Naive thymus-derived CD4-positive, alpha-beta T cell (primary cell): Measurements from ENCODE around the gene EDRF1. TPM values are rescaled to one million over a fixed set of nuclear protein-coding genes. Genes with fewer than 3 reads are reported as not detected.
A peak's percentile ranks its signal among the peaks of the same experiment; 100 is the strongest.

Source experiments
- ATAC-seq: fragments of 150-1000 bp; cut with Tn5 transposase; 2 replicates; pipeline ENCODE4 v1.10.0; 2021; ENCODE audit warnings: mild to moderate bottlenecking, moderate library complexity
- CTCF ChIA-PET: fragments of 350-600 bp; sonication (Branson Sonifier 250); formaldehyde crosslinking; loops from one replicate; lab custom pipeline; 2021; ENCODE audit warnings: antibody characterized with exemption; lab: Charles Lee
- POLR2A ChIA-PET: fragments of 350-600 bp; sonication (Branson Sonifier 250); formaldehyde crosslinking; loops from one replicate; lab custom pipeline; 2021; ENCODE audit warnings: antibody characterized with exemption, inconsistent platforms; lab: Charles Lee
- DNase-seq, 9 donors: peaks; one replicate each; pipeline versions ENCODE4 v3.0.0 to v3.0.0-alpha.2; 2020 to 2022; ENCODE audit warnings: mixed read lengths in 1 of 9
- H3K27ac ChIP-seq: one replicate; pipeline ENCODE4 v1.7.0; 2013; ENCODE audit warnings: mild to moderate bottlenecking, low read depth, low read length, moderate library complexity
- H3K27me3 ChIP-seq, 2 donors: one replicate each; pipeline ENCODE4 v1.7.0; 2013; ENCODE audit warnings: low read length in 2 of 2, mild to moderate bottlenecking in 2 of 2, moderate library complexity in 2 of 2; ENCODE audit not compliant: control insufficient read depth in 2 of 2, insufficient read depth in 2 of 2
- H3K36me3 ChIP-seq, 3 experiments: 1 replicate in 2 of 3; 2 replicates in 1 of 3; pipeline ENCODE4 v1.7.0; 2013; ENCODE audit warnings: low read length in 3 of 3, mild to moderate bottlenecking in 3 of 3, moderate library complexity in 1 of 3; ENCODE audit not compliant: insufficient read depth in 3 of 3, control insufficient read depth in 2 of 3
- H3K4me1 ChIP-seq, 2 donors: one replicate each; pipeline ENCODE4 v1.7.0; 2013; ENCODE audit warnings: low read length in 2 of 2, mild to moderate bottlenecking in 2 of 2, moderate library complexity in 1 of 2; ENCODE audit not compliant: control insufficient read depth in 2 of 2, insufficient read depth in 2 of 2
- H3K4me3 ChIP-seq: 2 replicates; pipeline ENCODE4 v1.7.0; 2013; ENCODE audit warnings: mild to moderate bottlenecking, low read length
- H3K9me3 ChIP-seq, 3 experiments: 1 replicate in 2 of 3; 2 replicates in 1 of 3; pipeline ENCODE4 v1.7.0; 2013; ENCODE audit warnings: low read length in 3 of 3; ENCODE audit not compliant: control insufficient read depth in 2 of 3
- H3K27ac Mint-ChIP-seq, 9 donors: one replicate each; pipeline ENCODE4 v1.8.0; 2020 to 2022; ENCODE audit warnings: mixed read lengths in 9 of 9, mild to moderate bottlenecking in 8 of 9, moderate library complexity in 5 of 9, inconsistent platforms in 2 of 9
- H3K27me3 Mint-ChIP-seq, 5 donors: one replicate each; pipeline ENCODE4 v1.8.0; 2021 to 2022; ENCODE audit warnings: mixed read lengths in 5 of 5, mild to moderate bottlenecking in 1 of 5
- H3K36me3 Mint-ChIP-seq, 5 donors: one replicate each; pipeline ENCODE4 v1.8.0; 2020 to 2022; ENCODE audit warnings: mixed read lengths in 5 of 5, mild to moderate bottlenecking in 3 of 5, inconsistent platforms in 1 of 5
- H3K4me1 Mint-ChIP-seq, 7 donors: one replicate each; pipeline ENCODE4 v1.8.0; 2020 to 2022; ENCODE audit warnings: mixed read lengths in 7 of 7, mild to moderate bottlenecking in 3 of 7, inconsistent platforms in 1 of 7
- H3K4me3 Mint-ChIP-seq, 10 donors: one replicate each; pipeline ENCODE4 v1.8.0; 2020 to 2022; ENCODE audit warnings: mild to moderate bottlenecking in 10 of 10, mixed read lengths in 10 of 10, moderate library complexity in 6 of 10, inconsistent platforms in 2 of 10
- H3K9me3 Mint-ChIP-seq, 11 donors: one replicate each; pipeline ENCODE4 v1.8.0; 2020 to 2022; ENCODE audit warnings: mixed read lengths in 11 of 11, mild to moderate bottlenecking in 4 of 11, inconsistent platforms in 1 of 11, moderate library complexity in 1 of 11
- intact Hi-C, 2 donors: fragments of 100-400 bp; cut with micrococcal nuclease; formaldehyde crosslinking; loops; one replicate each; pipeline ENCODE4 v1.15.1; 2023
- polyA plus RNA-seq, 2 donors: library from polyadenylated mRNA; unstranded; fragments of 300-500 nt; fragmentation: Illumina TruSeq; gene quantifications; one replicate each; pipeline ENCODE4 v1.2.3, GENCODE V29; 2021
- total RNA-seq, 6 experiments: library from RNA in 5 of 6; stranded (reverse) in 5 of 6; gene quantifications; 1 replicate in 5 of 6; 2 replicates in 1 of 6; pipeline ENCODE4 v1.2.3 and lab custom pipeline; 2021 to 2026

The EDRF1 gene
- total and polyA plus RNA-seq, 7 experiments from 2014 or later = 11.3 to 64.4 (median 43.8) TPM

GRCh38 chr10:125739994-125740679 lies 20.6 kb downstream of the EDRF1 start:
- Histone ChIP-seq H3K27me3 (no peaks in the 10 kb centered on the region), H3K9me3 (no peaks in the 10 kb centered on the region), H3K4me3 (no peak overlapping the region), H3K27ac (no peak overlapping the region), H3K36me3 (peaks cover 45 to 95% (median 51%) of the 10 kb centered on the region in 3 experiments), H3K4me1 (no peaks in the 10 kb centered on the region)
- ChIA-PET CTCF (interaction anchor here (0.6 kb wide), 1 partner anchor 124 kb away, joined by 7 read pairs; no protein-coding TSS in a partner anchor), POLR2A (no interaction called here)
- no peaks in the 10 kb centered on the region for H3K27me3 Mint-ChIP-seq
- H3K4me1 Mint-ChIP-seq = peaks cover 0 to 9% (median 0%) of the 10 kb centered on the region in 7 donors
- H3K27ac Mint-ChIP-seq = peak overlapping the region in 1 of 9 donors; percentile 24
- DNase-seq = no peak
- H3K36me3 Mint-ChIP-seq = peaks cover 40 to 83% (median 61%) of the 10 kb centered on the region in 5 donors
- intact Hi-C loops = no loop called here
- H3K4me3 Mint-ChIP-seq = no peak overlapping the region
- no peak for ATAC-seq
- H3K9me3 Mint-ChIP-seq = no peaks in the 10 kb centered on the region

GRCh38 chr10:125742465-125742864 lies 23.0 kb downstream of the EDRF1 start:
- peaks cover 40 to 82% (median 64%) of the 10 kb centered on the region in 5 donors for H3K36me3 Mint-ChIP-seq
- DNase-seq (no peak), ATAC-seq (no peak)
- peaks cover 0 to 8% (median 1%) of the 10 kb centered on the region in 7 donors for H3K4me1 Mint-ChIP-seq
- no peak overlapping the region for H3K27ac Mint-ChIP-seq
- no peak overlapping the region for H3K27ac ChIP-seq
- H3K36me3 ChIP-seq = peaks cover 41 to 93% (median 47%) of the 10 kb centered on the region in 3 experiments
- no peaks in the 10 kb centered on the region for H3K27me3 ChIP-seq
- no peaks in the 10 kb centered on the region for H3K27me3 Mint-ChIP-seq
- H3K4me1 ChIP-seq = no peaks in the 10 kb centered on the region
- no peaks in the 10 kb centered on the region for H3K9me3 ChIP-seq
- no peak overlapping the region for H3K4me3 Mint-ChIP-seq
- intact Hi-C loops = loop anchor here in 1 of 2 donors (2.0 kb wide), 1 partner anchor 14 kb away; no protein-coding TSS in a partner anchor
- ChIA-PET POLR2A (no interaction called here), CTCF (no interaction called here)
- H3K9me3 Mint-ChIP-seq = no peaks in the 10 kb centered on the region
- no peak overlapping the region for H3K4me3 ChIP-seq

GRCh38 chr10:125744909-125745308 lies 25.4 kb downstream of the EDRF1 start:
- Mint-ChIP-seq H3K9me3 (no peaks in the 10 kb centered on the region), H3K36me3 (peaks cover 32 to 82% (median 57%) of the 10 kb centered on the region in 5 donors), H3K4me3 (no peak overlapping the region), H3K4me1 (peaks cover 0 to 8% (median 1%) of the 10 kb centered on the region in 7 donors), H3K27me3 (no peaks in the 10 kb centered on the region), H3K27ac (no peak overlapping the region)
- H3K36me3 ChIP-seq = peaks cover 21 to 92% (median 24%) of the 10 kb centered on the region in 3 experiments
- no peak overlapping the region for H3K27ac ChIP-seq
- CTCF ChIA-PET = no interaction called here
- intact Hi-C loops = no loop called here
- no peak overlapping the region for H3K4me3 ChIP-seq
- no peaks in the 10 kb centered on the region for H3K4me1 ChIP-seq
- no peak for ATAC-seq
- no peak for DNase-seq
- POLR2A ChIA-PET = no interaction called here
- no peaks in the 10 kb centered on the region for H3K9me3 ChIP-seq
- H3K27me3 ChIP-seq = no peaks in the 10 kb centered on the region

- Histone ChIP-seq H3K36me3 (peaks cover 12 to 94% (median 37%) of the 10 kb centered on the region in 3 experiments), H3K27ac (no peak overlapping the region), H3K27me3 (no peaks in the 10 kb centered on the region), H3K9me3 (no peaks in the 10 kb centered on the region), H3K4me1 (no peaks in the 10 kb centered on the region), H3K4me3 (no peak overlapping the region)
- ChIA-PET POLR2A (no interaction called here), CTCF (no interaction called here)
- Mint-ChIP-seq H3K4me3 (no peak overlapping the region), H3K27ac (no peak overlapping the region), H3K27me3 (no peaks in the 10 kb centered on the region), H3K4me1 (peaks cover 0 to 8% (median 0%) of the 10 kb centered on the region in 7 donors), H3K36me3 (peaks cover 24 to 84% (median 61%) of the 10 kb centered on the region in 5 donors), H3K9me3 (no peaks in the 10 kb centered on the region)
- intact Hi-C loops = no loop called here
- ATAC-seq (no peak), DNase-seq (no peak)
These were observed 27.9 kb downstream of the EDRF1 start for GRCh38 chr10:125747417-125747816.

- Mint-ChIP-seq H3K4me3 (no peak overlapping the region), H3K4me1 (peaks cover 2 to 22% (median 16%) of the 10 kb centered on the region in 7 donors), H3K27ac (peak overlapping the region in 4 of 9 donors; percentile 33 to 69 (median 46)), H3K27me3 (no peaks in the 10 kb centered on the region), H3K36me3 (peaks cover 22 to 77% (median 42%) of the 10 kb centered on the region in 5 donors), H3K9me3 (no peaks in the 10 kb centered on the region)
- intact Hi-C loops = loop anchor here in 1 of 2 donors (5.0 kb wide), 1 partner anchor 269 kb away; no protein-coding TSS in a partner anchor
- Histone ChIP-seq H3K27me3 (no peaks in the 10 kb centered on the region), H3K4me3 (no peak overlapping the region), H3K27ac (no peak overlapping the region), H3K36me3 (peaks cover 13 to 70% (median 21%) of the 10 kb centered on the region in 3 experiments), H3K4me1 (no peaks in the 10 kb centered on the region), H3K9me3 (no peaks in the 10 kb centered on the region)
- no peak for ATAC-seq
- POLR2A ChIA-PET = no interaction called here
- no peak for DNase-seq
- CTCF ChIA-PET = no interaction called here
These were observed 36.7 kb downstream of the EDRF1 start for GRCh38 chr10:125756196-125756595.

GRCh38 chr10:125756853-125757487 lies 37.5 kb downstream of the EDRF1 start:
- Mint-ChIP-seq H3K4me1 (peaks cover 2 to 22% (median 16%) of the 10 kb centered on the region in 7 donors), H3K4me3 (no peak overlapping the region), H3K36me3 (peaks cover 25 to 77% (median 44%) of the 10 kb centered on the region in 5 donors), H3K27me3 (no peaks in the 10 kb centered on the region), H3K27ac (peak overlapping the region in 1 of 9 donors; percentile 53), H3K9me3 (no peaks in the 10 kb centered on the region)
- Histone ChIP-seq H3K4me1 (no peaks in the 10 kb centered on the region), H3K9me3 (no peaks in the 10 kb centered on the region), H3K36me3 (peaks cover 13 to 69% (median 15%) of the 10 kb centered on the region in 3 experiments), H3K4me3 (no peak overlapping the region), H3K27me3 (no peaks in the 10 kb centered on the region), H3K27ac (no peak overlapping the region)
- CTCF ChIA-PET = no interaction called here
- POLR2A ChIA-PET = no interaction called here
- ATAC-seq = no peak
- no peak for DNase-seq
- intact Hi-C loops = loop anchor here in 1 of 2 donors (5.0 kb wide), 1 partner anchor 270 kb away; no protein-coding TSS in a partner anchor
